CD4-positive, alpha-beta T cell treated with Interleukin-4 for 1 hour (primary cell): ENCODE measurements around the gene CCDC190.
"Not testable (repeated sequence)": the region's sequence is repeated elsewhere in the genome, so short reads cannot be mapped to it uniquely, and the experiment has no call there.

ENCODE experiments used
- DNase-seq, 2 donors: peaks; one replicate each; pipeline ENCODE4 v3.0.0-alpha.2; 2020 to 2022

CCDC190 gene

DNA sequence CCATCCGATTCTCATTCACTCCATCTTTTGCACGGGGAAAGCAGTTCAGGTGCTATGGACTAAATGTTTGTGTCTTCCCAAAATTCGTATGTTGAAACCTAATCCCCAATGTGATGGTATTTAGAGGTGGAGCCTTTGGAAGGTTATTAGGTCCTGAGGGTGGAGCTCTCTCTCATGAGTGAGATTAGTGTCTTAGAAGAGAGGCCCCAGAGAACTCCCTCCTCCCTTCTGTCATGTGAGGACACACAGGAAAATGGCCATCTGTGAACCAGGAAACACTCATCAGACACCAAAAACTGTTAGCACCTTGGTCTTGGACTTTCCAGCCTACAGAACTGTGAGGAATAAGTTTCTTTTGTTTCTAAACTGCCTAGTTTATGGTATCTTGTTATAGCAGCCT, 15.8 kb upstream of the CCDC190 start:
- DNase-seq: no peak

DNA sequence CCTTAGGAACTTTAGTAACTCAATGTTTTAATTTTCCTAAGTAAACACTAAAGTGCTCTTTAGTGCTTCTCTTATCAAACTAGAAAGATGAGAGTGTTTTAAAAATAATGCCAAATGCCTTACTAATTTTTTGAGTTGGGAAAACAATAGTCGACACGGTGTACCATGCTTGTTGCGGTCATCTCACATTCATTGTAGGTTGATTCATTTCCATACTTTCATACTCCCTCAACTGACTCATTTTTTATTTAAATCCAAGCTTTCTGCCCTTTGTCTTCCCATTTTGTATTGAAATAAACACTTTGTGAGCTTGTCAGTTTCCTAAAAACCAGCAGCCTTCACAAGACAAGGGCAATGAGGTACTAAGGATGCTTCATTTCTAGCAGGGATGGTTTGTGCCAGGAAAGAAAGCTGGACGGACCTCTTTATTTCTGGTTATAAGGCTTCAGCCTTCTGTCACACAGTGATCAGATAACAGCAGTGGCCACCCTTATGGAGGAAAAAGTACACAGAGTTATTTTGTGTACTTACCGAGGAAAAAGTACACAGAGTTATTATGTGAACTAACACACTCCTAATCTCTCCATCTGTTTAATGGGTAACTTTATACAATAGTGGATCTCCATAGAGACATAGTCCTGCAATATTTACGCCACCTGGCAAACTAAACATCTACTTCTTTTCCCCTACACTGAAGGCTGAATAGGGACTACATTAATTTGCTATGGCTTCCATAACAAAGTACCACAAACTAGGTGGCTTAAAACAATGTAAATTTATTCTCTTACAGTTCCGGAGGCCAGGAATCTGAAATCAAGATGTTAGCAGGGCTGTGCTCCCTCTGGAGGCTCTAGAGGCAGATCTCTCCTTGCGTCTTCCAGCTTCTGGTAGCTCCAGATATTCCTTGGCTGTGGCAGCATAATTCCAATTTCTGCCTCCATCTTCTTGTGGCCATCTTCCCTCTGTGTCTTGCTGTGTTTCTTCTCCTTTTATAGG, 13.0 kb upstream of the CCDC190 start:
- no peak for DNase-seq

DNA sequence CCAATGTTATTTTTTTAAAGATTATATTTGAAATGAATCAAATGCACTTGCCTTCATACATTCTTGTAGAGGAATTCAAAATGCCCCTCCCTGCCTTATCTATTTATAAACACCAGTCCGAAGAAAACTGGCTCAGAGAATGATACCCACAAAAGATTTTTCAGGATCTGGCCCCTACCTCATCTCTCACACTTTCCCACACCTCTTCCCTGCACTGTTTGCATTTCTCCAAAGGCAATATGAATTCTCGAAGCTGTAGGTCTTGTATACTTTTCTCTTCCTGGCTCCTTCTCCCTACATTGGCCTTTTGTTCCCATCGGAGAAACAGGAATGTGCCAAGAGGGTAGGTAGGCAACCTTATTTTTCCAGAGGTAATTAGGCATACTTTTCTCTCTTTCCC, 12.0 kb upstream of the CCDC190 start:
- DNase-seq: no peak

DNA sequence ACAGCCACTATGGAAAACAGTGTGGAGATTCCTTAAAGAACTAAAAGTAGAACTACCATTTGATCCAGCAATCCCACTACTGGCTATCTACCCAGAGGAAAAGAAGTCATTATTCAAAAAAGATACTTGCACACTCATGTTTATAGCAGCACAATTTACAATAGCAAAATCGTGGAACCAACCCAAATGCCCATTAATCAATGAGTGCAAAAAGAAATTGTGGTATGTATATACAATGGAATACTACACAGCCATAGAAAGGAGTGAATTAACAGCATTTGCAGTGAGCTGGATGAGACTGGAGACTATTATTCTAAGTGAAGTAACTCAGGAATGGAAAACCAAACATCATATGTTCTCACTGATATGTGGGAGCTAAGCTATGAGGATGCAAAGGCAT, 10.4 kb upstream of the CCDC190 start:
- not testable (repeated sequence) for DNase-seq

DNA sequence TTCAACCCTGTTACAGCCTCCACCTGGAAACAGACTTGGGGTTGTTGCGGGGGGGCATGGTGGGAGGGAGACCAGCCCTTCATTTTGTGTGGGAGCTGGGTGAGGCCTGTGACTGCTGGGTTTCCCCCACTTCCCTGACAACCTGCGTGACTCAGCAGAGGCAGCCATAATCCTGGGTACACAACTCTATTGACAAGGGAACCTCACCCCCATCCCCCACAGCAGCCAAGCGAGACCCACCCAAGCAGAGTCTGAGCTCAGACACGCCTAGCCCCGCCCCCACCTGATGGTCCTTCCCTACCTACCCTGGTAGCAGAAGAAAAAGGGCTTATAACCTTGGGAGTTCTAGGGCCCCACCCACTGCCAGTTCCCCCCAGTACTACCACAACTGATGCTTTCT, 8.0 kb upstream of the CCDC190 start:
- no peak for DNase-seq

DNA sequence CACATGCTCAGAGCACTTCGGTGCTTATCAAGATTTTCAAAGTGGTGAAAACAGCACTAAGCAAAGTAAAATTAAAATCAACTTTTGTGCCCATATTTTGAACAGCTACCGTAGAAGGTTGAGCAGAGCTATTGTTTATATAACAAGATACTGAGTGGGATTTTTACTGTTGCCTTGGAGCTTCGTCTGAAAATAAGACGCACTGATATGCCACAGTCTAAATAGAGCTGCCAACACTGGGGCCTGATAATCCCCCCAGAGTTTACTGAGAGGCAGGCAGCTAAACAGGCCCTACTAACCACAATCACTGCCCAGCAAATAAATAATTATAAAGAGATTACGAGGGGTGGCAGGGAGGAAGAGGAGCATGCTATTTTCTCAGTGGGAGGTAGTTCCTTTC, 650 bp upstream of the CCDC190 start:
- DNase-seq: no peak

DNA sequence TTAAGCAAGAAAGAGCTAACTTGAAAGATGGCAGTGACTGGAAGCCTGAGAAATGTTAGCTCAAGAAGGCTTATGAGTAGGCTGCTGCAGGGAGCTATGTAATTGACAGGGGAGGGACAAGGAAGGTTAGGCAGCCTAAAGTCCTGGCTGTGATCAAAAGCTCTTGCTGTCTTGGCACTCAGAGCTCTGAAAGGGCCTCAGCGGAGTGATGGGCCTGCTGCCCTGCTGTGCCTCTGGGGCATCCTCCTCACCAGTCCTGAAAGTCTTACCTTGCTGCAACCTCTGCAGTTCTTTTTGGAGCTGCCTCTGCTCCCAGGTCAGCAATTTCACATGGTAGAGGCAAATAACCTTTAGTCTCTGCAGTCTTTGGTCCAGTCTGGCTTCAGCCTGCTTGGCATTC, 1.8 kb downstream of the CCDC190 start:
- no peak for DNase-seq

DNA sequence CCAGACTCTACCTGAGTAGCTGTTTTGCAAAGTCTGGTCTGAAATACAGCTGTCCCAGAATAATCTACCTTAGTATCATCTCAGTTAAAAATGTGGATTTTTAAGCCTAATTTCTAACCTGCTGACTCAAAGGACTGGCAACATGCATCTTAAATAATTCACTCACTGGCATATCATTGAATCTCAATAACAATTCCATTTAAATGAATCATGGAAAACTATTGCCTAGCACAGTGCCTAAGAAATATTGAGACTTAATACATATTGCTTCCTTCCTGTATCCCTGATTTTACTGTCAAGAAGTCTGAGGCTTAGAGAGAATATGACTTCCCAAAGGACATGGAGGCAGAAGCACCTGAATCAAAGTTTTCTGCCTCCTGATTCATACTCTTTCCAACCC, 3.1 kb downstream of the CCDC190 start:
- no peak for DNase-seq

DNA sequence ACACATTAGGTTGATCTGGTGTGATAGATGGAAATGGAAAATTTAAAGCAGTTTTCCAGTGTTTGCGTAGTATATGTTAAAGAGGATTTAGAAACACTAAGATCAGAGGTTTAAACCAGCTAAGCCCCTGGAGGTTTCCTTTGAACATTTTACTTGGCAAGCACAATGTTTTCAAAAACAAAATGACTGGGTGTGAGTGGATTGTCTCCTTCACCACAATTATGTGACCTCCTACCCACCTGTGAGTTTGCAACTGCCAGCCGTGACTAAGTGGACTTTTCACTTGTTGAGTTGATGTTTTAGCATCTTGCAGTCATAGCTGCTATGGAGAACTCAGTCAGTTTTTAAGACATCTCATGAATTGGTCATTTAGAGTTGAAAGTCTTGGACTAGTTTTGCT, 4.7 kb downstream of the CCDC190 start:
- DNase-seq: no peak

DNA sequence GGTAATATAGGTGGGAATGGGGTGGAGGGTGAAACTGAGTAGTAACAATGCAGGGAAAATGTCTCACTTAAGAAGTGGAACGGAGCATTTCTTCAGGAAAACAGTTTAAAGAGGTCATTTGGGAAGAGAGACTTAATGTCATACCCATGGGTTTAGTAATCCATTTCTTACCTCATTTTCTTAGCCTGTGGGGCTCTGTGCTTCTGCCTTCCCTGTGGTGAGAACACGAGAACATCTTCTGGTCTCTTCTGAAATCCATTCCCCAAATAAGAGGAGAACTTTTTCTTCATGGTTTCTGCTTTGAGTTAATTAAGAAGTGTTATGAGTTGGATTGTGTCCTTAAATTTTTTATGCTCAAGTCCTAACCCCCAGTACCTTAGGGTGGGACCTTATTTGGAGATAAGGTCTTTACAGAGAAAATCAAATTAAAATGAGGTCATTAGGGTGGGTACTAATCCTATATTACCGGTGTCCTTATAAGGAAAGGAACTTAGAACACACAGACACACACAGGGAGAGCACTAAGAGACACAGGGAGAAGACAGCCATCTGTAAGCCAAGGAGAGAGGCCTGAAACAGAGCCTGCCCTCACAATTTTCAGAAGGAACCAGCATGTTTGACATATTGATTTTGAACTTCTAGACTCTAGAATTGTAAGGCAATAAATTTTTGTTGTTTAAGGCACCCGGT, 5.4 kb downstream of the CCDC190 start:
- DNase-seq: no peak

DNA sequence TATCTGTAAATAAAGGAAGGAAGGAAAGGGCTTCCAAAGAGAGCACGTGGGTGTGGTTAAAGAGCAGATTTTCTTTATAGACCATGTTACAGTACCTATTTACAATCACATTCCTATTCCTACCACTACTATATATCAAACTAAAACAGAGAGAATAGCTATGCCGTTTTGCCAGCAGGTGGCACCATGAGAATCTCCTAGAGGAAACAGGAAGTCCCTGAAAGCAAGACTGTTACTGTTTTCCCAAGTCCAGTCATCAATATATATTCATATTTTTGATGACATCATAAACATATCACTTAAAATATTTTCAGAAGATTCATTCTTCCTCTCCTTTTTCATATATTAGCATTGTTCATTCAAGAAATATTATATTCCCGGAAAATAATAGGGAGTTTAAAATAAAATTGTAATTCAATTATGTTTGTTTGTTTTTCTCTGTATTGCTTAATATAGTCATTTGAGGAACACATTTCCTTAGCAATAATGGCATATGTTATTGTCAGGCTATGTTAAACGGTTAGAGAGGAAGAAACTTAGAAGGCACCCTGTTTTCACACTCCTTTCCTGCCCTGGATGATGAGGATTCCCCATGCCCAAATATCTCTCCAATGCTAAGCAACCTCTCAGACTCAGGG, 6.6 kb downstream of the CCDC190 start:
- peak; percentile 51 to 55 for DNase-seq

DNA sequence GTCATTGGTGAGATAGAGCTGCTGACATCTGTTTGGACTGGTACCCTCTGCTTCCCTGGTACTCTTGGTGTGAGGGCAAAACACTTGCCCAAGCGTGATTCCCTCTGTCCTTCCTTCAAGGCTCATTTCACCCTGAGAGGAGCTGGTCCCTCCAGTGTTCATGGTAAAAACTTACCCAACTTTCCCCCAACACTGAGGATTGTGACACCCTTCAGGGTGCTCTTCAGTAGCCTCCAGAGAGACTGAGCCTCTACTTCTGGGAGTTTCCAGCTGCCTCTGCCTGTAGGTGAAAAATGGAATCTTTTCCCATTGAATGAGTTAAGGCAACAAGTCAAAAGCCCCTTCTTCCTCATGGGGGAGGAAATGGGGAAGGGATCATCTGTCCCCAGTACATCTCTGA, 9.6 kb downstream of the CCDC190 start:
- DNase-seq: no peak

DNA sequence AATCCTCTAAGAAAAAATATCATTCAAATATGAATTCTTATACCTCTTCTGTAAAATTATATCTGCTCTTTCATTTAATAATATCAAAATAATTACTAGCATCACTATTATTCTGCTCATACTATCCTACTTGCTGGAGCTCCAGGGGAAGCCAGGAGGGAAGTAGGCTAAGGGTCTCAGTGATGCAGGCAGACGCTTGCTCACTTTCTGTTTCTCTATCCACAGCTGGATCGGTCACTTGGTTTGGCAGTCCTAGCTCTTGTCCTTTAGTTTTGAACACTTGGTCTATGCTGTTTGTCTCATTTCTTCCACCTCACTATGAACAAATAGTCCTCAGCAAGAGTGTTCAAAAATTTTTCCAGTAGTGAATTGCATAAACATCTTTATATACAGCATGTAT, 11.3 kb downstream of the CCDC190 start:
- DNase-seq: no peak

DNA sequence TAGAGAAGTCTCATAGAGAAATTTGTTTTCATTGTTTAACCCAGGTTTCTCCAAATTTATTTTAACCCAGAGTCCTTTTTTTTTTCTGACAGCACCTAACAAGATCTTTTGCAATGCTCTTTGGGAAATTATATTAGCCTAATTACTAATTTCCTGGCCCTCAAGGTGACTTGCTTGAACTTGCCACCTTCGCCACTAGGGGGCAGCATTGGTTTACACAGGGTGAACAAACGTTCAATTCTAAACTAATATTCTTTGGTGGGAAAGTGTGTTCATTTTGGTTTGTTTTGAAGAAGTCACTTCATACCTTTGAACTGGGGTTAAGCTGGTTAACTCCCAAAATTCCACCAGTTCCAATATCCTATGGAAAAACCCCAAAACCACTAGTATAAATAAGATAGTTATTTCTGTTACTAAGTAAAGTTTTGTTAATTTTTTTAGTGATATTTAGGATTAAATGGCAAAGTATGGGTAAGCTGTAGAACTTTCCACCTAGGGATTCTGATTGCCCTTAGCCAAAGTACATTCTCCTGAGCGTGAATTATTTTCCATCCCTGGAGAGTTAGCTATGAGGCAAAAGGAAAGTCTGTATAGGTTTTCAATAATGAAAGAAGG, 13.0 kb downstream of the CCDC190 start:
- peak; percentile 64 to 70 for DNase-seq

DNA sequence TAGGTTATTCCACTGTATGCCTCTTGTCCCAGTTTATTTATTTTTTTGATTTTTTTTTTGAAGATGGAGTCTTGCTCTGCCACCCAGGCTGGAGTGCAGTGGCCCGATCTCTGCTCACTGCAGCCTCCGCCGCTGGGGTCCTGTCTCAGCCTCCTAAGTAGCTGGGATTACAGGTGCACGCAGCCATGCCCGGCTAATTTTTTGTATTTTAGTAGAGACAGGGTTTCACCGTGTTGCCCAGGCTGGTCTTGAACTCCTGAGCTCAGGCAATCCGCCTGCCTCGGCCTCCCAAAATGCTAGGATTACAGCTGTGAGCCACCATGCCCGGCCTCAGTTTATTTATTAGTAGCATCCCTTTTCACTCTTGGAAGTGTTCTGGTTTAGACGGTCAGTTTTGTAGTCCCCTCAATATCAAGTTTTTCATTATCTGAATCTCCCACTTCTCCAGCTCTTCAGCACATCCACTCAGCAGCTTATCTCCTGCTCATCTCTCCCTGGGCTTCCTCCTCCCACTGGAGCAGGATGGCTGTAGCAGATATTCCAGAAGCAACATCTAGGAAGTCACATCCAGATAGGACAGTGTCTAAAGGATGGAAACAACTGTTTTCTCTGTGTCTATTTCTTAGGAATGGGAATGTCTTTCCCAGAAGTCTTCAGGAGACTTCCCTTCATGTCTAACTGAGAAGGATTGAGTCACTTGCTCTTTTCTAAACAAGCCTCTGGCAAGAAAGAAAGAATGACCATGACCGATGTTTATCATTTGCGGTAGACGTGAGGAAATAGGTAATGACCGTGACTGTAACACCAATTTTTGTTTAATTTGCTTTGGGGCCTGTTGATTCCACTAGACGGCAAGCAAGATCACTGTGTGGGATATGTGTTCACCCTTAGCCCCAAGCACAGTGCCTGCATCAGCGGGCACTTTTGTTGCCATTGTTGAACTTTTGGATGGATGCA, 14.4 kb downstream of the CCDC190 start:
- DNase-seq: no peak

DNA sequence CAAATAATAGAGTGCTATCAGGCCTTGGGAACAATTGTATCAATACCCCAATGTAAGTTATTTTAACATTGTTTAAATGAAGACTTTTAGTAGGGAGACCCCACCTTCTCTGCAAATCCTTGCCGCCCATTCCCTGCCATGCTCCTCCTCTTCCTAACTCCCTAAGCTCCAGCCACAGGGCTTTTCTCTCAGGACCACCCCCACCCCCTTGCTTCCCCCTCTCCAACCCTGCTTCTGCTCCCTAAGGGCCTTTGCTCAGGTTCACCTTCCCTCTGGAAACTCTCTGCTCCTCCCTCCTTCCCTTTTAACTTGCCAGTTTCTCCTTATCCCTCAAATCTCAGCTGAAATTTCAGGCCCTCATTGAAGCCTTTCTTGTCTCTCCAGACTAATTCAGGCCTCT, 16.8 kb downstream of the CCDC190 start:
- DNase-seq: no peak

DNA sequence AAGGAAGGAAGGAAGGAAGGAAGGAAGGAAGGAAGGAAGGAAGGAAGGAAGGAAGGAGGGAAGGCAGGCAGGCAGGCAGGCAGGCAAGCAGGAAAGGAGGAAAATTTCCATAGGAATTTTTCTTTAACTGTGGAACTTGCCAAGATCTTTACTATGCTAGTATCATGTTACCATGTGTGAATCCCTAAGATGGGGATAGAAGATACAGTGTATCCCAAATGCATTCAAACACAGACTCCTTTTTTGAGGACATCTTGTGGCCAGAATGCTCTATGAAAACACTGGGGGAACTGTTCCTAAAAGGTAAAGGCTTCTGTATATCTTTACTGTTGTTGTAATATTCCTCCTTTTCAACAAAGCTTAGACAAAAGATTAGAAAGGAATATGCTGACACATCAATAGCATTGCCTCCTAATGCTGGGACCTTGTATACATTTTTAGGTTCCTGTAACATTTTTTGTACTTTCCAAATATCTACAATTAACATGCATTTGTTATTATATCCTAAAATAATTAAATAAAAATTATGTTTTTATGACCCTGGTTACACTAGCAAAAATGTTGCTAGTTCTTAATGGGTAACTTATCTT, 20.6 kb downstream of the CCDC190 start:
- DNase-seq: no peak

DNA sequence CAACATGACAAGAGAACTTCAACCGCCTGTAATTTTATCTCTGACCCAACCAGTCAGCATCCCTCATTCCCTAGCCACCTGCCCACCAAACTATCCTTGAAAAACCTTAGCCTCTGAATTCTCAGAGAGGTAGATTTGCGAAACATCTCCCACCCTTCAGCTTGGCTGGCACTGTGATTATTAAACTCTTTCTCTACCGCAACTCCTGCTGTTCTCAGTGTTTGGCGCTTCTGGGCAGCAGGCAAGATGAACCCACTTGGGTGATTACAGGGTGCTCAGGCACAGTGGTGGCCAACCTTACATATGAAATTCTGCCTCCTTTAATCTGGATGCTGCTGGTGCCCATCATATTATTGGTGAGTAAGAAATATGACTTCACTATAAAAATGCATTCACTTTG, 22.1 kb downstream of the CCDC190 start:
- no peak for DNase-seq

DNA sequence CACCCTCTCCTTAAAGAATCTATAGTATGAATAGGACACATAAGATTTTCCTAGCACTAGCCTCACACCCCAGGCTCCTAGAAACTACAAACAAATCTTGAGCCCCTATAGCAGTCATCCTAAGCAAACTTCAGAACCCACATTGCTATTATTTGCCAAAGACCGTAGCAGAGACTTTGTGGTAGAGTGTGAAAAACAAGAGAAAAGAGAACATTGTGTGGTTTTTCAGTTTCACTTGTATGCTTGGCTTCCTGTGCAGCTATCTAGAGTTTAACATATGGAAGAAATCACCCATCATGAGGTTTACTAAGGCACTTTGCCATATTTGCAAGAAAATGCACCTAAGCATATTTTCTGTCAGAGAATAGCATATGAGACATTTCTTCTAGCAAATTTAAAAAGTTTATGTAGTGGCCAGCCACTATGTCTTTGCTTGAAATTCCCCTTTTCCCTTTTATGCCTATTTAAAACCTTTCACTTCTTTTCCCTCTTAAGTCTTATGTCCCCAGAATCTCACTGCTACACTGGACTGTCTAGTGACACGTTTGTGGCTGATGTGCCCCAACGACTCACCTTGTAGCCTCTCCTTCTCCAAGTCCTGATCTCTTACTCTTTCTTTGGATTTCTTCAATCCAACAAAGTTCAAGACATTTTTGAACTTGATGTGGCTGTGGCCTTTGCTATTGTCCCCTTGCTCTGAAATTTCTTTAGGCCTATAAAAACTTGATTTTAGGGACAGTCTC, 25.6 kb downstream of the CCDC190 start:
- no peak for DNase-seq

DNA sequence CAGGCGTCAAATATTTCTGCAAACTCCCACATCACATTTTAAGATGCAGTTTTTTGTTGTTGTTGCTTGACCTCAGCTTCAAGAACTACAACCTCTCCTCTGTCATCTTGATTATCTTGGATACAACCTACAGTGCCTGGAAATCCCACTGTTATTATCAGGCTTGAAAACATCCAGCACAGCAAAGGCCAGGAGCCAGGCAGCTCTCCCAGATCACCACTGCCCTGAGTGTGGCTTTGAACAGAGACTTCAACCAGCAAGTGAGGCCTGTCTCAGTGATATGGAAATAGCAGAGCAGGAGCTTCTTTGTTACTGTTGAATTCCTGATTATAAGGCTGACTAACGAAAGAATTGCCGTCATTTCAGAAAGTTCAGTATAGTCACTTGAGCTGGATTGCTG, 28.5 kb downstream of the CCDC190 start:
- no peak for DNase-seq

DNA sequence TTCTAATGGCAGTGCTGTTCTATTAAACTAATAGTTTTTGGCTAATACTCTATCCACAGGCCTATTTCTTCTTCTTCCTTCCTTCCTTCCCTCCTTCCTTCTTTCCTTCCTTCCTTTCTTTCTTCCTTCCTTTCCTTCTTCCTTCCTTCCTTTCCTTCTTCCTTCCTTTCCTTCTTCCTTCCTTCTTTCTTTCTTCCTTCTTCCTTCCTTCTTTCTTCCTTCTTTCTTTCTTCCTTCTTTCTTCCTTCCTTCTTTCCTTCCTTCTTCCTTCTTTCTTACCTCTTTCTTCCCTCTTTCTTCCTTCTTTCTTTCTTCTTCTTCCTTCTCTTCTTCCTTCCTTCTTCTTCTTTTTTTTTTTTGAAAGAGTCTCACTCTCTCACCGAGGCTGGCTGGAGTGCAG, 31.7 kb downstream of the CCDC190 start:
- no peak for DNase-seq
